Measurements from ENCODE around the gene DNAJC18. TPM values are rescaled to one million over a fixed set of nuclear protein-coding genes. Genes with fewer than 3 reads are reported as not detected.

Gene DNAJC18
- total and polyA plus RNA-seq, 2 of the 8 experiments (the other 6 are each of a cell fraction or from before 2014, with no cell fraction given): 7.8 to 29.2 TPM

DNA sequence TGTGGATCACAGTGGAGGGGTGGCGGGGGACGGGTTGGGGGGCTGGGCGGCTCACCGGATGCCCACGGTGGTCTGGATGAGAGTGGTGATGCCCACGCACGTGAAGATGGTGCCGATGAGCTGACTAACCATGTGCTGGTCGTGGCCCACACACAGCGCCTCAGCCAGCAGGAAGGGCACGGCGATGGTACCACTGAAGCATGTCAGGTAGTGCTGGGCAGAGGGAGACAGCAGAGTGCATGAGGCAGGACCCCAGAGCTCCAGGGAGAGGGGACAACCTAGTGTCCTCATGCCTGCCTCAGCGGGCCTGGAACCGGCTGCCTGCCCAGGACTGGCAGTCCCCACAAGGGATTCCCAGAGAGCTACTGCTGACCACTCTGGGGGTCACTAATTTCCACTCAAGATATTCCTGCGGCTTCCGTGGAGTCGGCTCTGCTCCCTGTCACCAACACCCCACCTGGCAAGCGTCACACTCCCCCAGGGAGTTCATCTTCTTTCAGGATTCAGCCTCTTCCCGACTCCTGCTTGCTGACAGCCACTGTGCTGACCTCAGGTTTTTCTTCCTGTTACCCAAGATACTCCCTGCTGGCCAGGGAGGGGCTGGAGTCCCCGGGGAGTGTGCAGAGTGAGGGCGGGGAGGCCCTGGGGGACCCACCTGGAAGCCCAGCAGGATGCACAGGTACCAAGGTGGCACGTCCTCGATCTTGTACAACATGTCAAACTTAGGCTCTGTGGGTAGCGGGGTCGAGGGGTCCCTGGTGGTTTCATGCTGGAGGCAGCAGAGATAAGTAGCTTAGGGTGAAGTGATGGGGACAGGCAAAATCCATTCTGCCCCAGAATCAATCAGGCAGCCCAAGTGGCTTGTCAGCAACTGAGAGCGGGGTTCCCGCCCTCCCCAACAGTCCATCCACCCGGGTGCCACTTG lies 57.2 kb downstream of the DNAJC18 start (continued):
- TF ChIP-seq, protein P1, sequence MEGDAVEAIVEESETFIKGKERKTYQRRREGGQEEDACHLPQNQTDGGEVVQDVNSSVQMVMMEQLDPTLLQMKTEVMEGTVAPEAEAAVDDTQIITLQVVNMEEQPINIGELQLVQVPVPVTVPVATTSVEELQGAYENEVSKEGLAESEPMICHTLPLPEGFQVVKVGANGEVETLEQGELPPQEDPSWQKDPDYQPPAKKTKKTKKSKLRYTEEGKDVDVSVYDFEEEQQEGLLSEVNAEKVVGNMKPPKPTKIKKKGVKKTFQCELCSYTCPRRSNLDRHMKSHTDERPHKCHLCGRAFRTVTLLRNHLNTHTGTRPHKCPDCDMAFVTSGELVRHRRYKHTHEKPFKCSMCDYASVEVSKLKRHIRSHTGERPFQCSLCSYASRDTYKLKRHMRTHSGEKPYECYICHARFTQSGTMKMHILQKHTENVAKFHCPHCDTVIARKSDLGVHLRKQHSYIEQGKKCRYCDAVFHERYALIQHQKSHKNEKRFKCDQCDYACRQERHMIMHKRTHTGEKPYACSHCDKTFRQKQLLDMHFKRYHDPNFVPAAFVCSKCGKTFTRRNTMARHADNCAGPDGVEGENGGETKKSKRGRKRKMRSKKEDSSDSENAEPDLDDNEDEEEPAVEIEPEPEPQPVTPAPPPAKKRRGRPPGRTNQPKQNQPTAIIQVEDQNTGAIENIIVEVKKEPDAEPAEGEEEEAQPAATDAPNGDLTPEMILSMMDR (IDR thresholded peaks at IDR 0.05; ENCODE audit: control extremely low read depth in 1 of 3, insufficient read depth in 1 of 3, low read depth in 1 of 3, low read length in 3 of 3): no peak
